ENCODE measurements around the gene CDH4.

- no peak for TF ChIP-seq CTCF (IDR thresholded peaks at IDR 0.05)
- TF ChIP-seq EP300 (IDR thresholded peaks at IDR 0.05), result no peak
Observed at GRCh38 chr20:61677928-61678327, 425.9 kb downstream of the CDH4 start.

Measured in ovary (tissue), 3 donors.